ENCODE data around the gene SPSB4.
"Not testable (repeated sequence)": the region's sequence is repeated elsewhere in the genome, so short reads cannot be mapped to it uniquely, and the experiment has no call there.

DNA sequence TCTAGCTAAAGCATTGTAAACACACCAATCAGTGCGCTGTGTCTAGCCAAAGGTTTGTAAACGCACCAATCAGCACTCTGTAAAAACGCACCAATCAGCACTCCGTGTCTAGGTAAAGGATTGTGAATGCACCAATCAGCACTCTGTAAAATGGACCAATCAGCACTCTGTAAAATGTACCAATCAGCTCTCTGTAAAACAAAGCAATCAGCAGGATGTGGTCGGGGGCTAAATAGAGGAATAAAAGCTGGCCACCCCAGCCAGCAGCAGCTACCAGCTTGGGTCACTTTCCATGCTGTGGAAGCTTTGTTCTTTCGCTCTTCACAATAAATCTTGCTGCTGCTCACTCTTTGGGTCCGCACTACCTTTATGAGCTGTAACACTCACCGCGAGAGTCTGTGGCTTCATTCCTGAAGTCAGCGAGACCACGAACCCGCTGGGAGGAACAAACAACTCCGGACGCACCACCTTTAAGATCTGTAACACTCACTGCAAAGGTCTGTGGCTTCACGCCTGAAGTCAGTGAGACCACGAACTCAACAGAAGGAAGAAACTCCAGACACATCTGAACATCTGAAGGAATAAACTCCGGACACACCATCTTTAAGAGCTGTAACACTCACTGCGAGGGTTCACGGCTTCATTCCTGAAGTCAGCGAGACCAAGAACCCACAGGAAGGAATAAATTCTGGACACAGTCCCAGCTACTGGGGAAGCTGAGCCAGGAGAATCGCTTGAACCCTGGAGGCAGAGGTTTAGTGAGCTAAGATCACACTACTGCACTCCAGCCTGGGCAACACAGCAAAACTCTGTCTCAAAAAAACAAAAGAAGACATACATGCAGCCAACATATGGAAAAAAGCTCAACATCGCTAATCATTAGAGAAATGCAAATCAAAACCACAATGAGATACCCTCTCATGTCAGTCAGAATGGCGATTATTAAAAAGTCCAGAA lies 33.5 kb upstream of the SPSB4 start:
- not testable (repeated sequence) for TF ChIP-seq CTCF, POLR2A (IDR thresholded peaks at IDR 0.05)
